Calu3 (cell line): ENCODE data around the gene SMAD9. TPM values are rescaled to one million over a fixed set of nuclear protein-coding genes. Genes with fewer than 3 reads are reported as not detected.
A peak's percentile ranks its signal among the peaks of the same experiment; 100 is the strongest.

Experiments
- BruUV-seq: library from RNA; stranded (reverse); fragments of 400-500 nt; replicated peaks from 2 replicates; lab custom pipeline; 2021; lab: Mats Ljungman, UMichigan
- CTCF ChIA-PET: fragments of 300-600 bp; sonication (Branson Sonifier 250); formaldehyde crosslinking; loops from one replicate; lab custom pipeline; 2022; ENCODE audit warnings: antibody characterized with exemption; lab: Charles Lee
- DNase-seq: peaks from one replicate; pipeline ENCODE4 v3.0.0; 2022
- H3K27ac Mint-ChIP-seq: one replicate; pipeline ENCODE4 v1.8.0; 2022; ENCODE audit warnings: mixed read lengths; ENCODE audit not compliant: unreplicated experiment
- H3K27me3 Mint-ChIP-seq: one replicate; pipeline ENCODE4 v1.8.0; 2022; ENCODE audit warnings: mixed read lengths; ENCODE audit not compliant: unreplicated experiment
- H3K36me3 Mint-ChIP-seq: one replicate; pipeline ENCODE4 v1.8.0; 2022; ENCODE audit warnings: mild to moderate bottlenecking, moderate library complexity, mixed read lengths; ENCODE audit not compliant: insufficient read depth, unreplicated experiment
- H3K4me1 Mint-ChIP-seq: one replicate; pipeline ENCODE4 v1.8.0; 2022; ENCODE audit warnings: mild to moderate bottlenecking, low read depth, mixed read lengths; ENCODE audit not compliant: unreplicated experiment
- H3K4me3 Mint-ChIP-seq: one replicate; pipeline ENCODE4 v1.8.0; 2022; ENCODE audit warnings: mild to moderate bottlenecking, low read depth, moderate library complexity, mixed read lengths; ENCODE audit not compliant: unreplicated experiment
- H3K9me3 Mint-ChIP-seq: one replicate; pipeline ENCODE4 v1.8.0; 2022; ENCODE audit warnings: low read depth, mixed read lengths; ENCODE audit not compliant: unreplicated experiment
- intact Hi-C: fragments of 100-400 bp; cut with micrococcal nuclease; formaldehyde crosslinking; loops from one replicate; pipeline ENCODE4 v1.10.0; 2022; ENCODE audit not compliant: unreplicated experiment
- total RNA-seq: library from RNA; stranded (reverse); gene quantifications from 2 replicates; pipeline ENCODE4 v1.2.3, GENCODE V29; 2022
- TF ChIP-seq, protein P1 (sequence below): fragments of 200-600 bp; IDR thresholded peaks from one replicate; pipeline ENCODE4 v1.8.0; 2022; ENCODE audit warnings: antibody characterized with exemption; ENCODE audit not compliant: unreplicated experiment

Gene SMAD9
- total RNA-seq, 1 experiment from 2014 or later: 1.8 TPM

DNA sequence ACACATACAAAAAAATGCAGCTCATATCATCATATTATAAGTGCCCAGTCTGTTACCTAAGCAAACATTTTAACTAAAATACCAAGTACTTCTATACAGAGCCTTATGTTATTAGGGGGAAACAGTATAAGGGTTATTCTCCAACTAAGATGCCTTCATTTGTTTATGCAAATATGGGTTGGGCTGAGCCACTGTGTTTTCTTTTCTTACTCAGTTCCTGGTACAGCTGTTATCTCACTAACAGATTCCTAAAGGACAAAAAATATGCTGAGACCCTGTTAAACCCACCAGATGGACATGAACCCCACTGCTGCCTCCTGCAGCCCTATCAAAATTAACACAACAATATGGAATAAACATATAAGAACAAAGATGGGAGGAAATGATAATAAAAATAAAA lies 34.5 kb upstream of the SMAD9 start:
- TF ChIP-seq, protein P1, sequence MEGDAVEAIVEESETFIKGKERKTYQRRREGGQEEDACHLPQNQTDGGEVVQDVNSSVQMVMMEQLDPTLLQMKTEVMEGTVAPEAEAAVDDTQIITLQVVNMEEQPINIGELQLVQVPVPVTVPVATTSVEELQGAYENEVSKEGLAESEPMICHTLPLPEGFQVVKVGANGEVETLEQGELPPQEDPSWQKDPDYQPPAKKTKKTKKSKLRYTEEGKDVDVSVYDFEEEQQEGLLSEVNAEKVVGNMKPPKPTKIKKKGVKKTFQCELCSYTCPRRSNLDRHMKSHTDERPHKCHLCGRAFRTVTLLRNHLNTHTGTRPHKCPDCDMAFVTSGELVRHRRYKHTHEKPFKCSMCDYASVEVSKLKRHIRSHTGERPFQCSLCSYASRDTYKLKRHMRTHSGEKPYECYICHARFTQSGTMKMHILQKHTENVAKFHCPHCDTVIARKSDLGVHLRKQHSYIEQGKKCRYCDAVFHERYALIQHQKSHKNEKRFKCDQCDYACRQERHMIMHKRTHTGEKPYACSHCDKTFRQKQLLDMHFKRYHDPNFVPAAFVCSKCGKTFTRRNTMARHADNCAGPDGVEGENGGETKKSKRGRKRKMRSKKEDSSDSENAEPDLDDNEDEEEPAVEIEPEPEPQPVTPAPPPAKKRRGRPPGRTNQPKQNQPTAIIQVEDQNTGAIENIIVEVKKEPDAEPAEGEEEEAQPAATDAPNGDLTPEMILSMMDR: no peak
- CTCF ChIA-PET: no interaction called here
- no peak overlapping the region for H3K4me3 Mint-ChIP-seq
- H3K27ac Mint-ChIP-seq: no peak overlapping the region
- H3K9me3 Mint-ChIP-seq: no peaks in the 10 kb centered on the region
- DNase-seq: no peak
- no peaks in the 10 kb centered on the region for H3K27me3 Mint-ChIP-seq
- peaks cover 6% of the 10 kb centered on the region for H3K36me3 Mint-ChIP-seq
- intact Hi-C loops: no loop called here
- BruUV-seq: no TSS peak
- peaks cover 13% of the 10 kb centered on the region for H3K4me1 Mint-ChIP-seq

DNA sequence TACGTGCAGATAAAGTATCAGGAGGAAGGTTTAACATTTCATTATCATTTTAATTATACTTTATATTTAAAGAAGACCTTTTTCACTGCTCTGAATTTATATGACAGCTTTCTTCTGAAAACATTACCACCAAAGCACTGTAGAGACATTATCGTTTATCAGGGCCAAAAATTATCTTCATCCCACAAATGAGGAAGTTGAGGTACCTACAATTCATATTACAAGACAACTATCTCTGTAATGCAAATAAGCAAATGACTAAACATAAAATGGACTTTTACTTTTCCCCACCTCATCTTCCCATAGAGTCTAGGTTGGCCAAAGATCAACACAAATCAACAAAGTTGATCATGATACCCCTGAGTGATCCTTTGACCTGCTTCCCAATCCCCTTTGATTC lies 30.9 kb upstream of the SMAD9 start:
- Mint-ChIP-seq H3K4me3 (no peak overlapping the region), H3K36me3 (peaks cover 10% of the 10 kb centered on the region), H3K9me3 (no peaks in the 10 kb centered on the region), H3K4me1 (peaks cover 13% of the 10 kb centered on the region), H3K27me3 (no peaks in the 10 kb centered on the region), H3K27ac (no peak overlapping the region)
- intact Hi-C loops: no loop called here
- BruUV-seq: no TSS peak
- CTCF ChIA-PET: no interaction called here
- TF ChIP-seq, protein P1: no peak
- DNase-seq: no peak

DNA sequence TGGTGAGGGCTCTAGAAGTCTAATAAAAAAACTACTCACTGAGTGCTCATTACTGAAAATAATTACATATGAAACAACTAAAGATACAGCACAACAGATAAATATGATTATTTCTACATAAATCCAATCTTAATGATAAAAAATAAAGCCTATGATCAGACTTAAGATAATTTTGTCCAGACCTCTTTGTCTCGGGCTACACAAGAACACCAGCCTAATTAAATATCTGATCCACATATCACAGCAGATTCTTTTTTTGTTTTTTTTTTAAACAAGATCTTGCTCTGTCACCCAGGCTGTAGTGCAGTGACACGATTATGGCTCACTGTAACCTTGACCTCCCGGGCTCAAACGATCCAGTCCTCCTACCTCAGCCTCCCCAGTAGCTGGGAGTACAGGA lies 30.3 kb upstream of the SMAD9 start:
- TF ChIP-seq, protein P1: no peak
- CTCF ChIA-PET: no interaction called here
- no peaks in the 10 kb centered on the region for H3K9me3 Mint-ChIP-seq
- peaks cover 9% of the 10 kb centered on the region for H3K36me3 Mint-ChIP-seq
- H3K4me3 Mint-ChIP-seq: no peak overlapping the region
- H3K27ac Mint-ChIP-seq: no peak overlapping the region
- no TSS peak for BruUV-seq
- no peaks in the 10 kb centered on the region for H3K27me3 Mint-ChIP-seq
- DNase-seq: no peak
- intact Hi-C loops: no loop called here
- peaks cover 10% of the 10 kb centered on the region for H3K4me1 Mint-ChIP-seq

DNA sequence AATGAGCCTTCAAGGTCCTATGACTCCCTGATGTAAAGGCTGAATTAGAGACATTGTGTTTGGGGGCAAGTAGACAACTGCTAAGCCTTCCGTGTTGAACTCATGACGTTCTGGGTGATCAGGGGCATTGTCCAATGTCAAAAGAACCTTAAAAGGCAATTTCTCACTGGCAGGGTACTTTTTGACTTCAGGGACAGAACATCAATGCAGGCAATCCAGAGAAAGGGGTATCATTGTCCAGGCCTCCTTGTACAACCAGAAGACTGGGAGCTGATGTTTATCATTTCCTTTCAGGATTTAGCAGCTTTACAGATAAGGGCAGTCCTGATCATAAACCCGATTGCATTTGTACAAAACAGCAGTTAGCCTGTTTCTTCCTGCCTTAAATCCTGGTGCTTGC lies 25.0 kb upstream of the SMAD9 start:
- no peak for DNase-seq
- no peaks in the 10 kb centered on the region for H3K9me3 Mint-ChIP-seq
- H3K4me3 Mint-ChIP-seq: no peak overlapping the region
- peaks cover 4% of the 10 kb centered on the region for H3K36me3 Mint-ChIP-seq
- no peaks in the 10 kb centered on the region for H3K4me1 Mint-ChIP-seq
- TF ChIP-seq, protein P1: no peak
- CTCF ChIA-PET: no interaction called here
- intact Hi-C loops: no loop called here
- H3K27me3 Mint-ChIP-seq: no peaks in the 10 kb centered on the region
- no TSS peak for BruUV-seq
- H3K27ac Mint-ChIP-seq: peak overlapping the region; percentile 63

DNA sequence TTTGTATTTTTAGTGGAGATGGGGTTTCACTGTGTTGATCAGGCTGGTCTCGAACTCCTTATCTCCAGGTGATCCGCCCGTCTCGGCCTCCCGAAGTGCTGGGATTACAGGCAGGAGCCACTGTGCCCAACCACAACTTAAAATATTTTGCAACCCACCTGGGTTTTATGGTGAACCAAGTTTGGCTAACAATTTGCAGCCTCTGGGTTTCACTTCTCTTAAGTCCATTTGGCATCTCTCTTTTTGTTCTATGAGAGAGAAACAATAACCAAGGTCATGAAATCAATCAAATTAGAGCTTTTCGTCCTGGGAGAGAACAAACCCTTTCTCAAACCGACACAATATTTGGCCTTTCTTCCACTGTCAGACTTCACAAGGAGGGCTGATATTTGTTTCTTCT lies 5.6 kb upstream of the SMAD9 start:
- no peak for DNase-seq
- CTCF ChIA-PET: no interaction called here
- Mint-ChIP-seq H3K4me1 (no peaks in the 10 kb centered on the region), H3K9me3 (no peaks in the 10 kb centered on the region), H3K27ac (no peak overlapping the region), H3K36me3 (no peaks in the 10 kb centered on the region), H3K27me3 (no peaks in the 10 kb centered on the region), H3K4me3 (no peak overlapping the region)
- intact Hi-C loops: no loop called here
- TF ChIP-seq, protein P1: no peak
- BruUV-seq: no TSS peak
